GM12878 (cell line): ENCODE data around the gene KLKB1.

Experiments
- CTCF ChIP-seq, 3 experiments: IDR thresholded peaks in 2 of 3; conservative IDR thresholded peaks in 1 of 3; 2 replicates each; pipeline ENCODE4 v1.5.1; 2011; ENCODE audit warnings: low read depth in 3 of 3, low read length in 3 of 3, mild to moderate bottlenecking in 3 of 3, control low read depth in 2 of 3, moderate library complexity in 2 of 3, inconsistent platforms in 1 of 3, mixed read lengths in 1 of 3; ENCODE audit not compliant: control insufficient read depth in 2 of 3, insufficient read depth in 1 of 3; ENCODE audit errors: extremely low read depth in 1 of 3
- EP300 ChIP-seq, 2 experiments: fragments of 150-350 bp in 1 of 2; IDR thresholded peaks; 2 replicates each; pipeline ENCODE4 v1.6.1; 2011 to 2012; ENCODE audit warnings: low read depth in 2 of 2, low read length in 2 of 2, borderline replicate concordance in 1 of 2, improper control_type of control experiment in 1 of 2, inconsistent platforms in 1 of 2; ENCODE audit not compliant: control insufficient read depth in 1 of 2
- ETV6 ChIP-seq, 2 experiments: fragments of 450-650 bp in 1 of 2; IDR thresholded peaks in 1 of 2; conservative IDR thresholded peaks in 1 of 2; 2 replicates each; pipeline ENCODE4 v1.6.1; 2014; ENCODE audit warnings: antibody characterized with exemption in 1 of 2, borderline replicate concordance in 1 of 2, low read depth in 1 of 2, mild to moderate bottlenecking in 1 of 2, moderate library complexity in 1 of 2
- EZH2 ChIP-seq: IDR thresholded peaks from 2 replicates; pipeline ENCODE4 v1.6.1; 2012; ENCODE audit warnings: low read depth, mild to moderate bottlenecking, control low read depth, inconsistent platforms, low read length, borderline replicate concordance; ENCODE audit not compliant: control insufficient read depth
- GABPA ChIP-seq: IDR thresholded peaks from 2 replicates; pipeline ENCODE4 v1.6.1; 2014; ENCODE audit warnings: antibody characterized with exemption, low read depth, mild to moderate bottlenecking, inconsistent platforms
- HCFC1 ChIP-seq: fragments of 150-350 bp; IDR thresholded peaks from 2 replicates; pipeline ENCODE4 v1.6.1; 2014; ENCODE audit warnings: low read length
- HDGF ChIP-seq: fragments of 450-650 bp; IDR thresholded peaks from 2 replicates; pipeline ENCODE4 v1.6.1; 2016; ENCODE audit warnings: antibody characterized with exemption
- KDM1A ChIP-seq: fragments of 200-600 bp; sonication (generic); IDR thresholded peaks from 2 replicates; pipeline ENCODE4 v1.6.1; 2016; ENCODE audit warnings: borderline replicate concordance
- MAX ChIP-seq: IDR thresholded peaks from 2 replicates; pipeline ENCODE4 v1.6.1; 2012; ENCODE audit warnings: low read depth, low read length, improper control_type of control experiment
- MEF2A ChIP-seq: IDR thresholded peaks from 2 replicates; pipeline ENCODE4 v1.6.1; 2011; ENCODE audit warnings: low read depth, mild to moderate bottlenecking, low read length, moderate library complexity; ENCODE audit not compliant: insufficient read depth
- NKRF ChIP-seq: fragments of 450-650 bp; conservative IDR thresholded peaks from 2 replicates; pipeline ENCODE4 v1.6.1; 2017; ENCODE audit warnings: mild to moderate bottlenecking, moderate library complexity
- RCOR1 ChIP-seq: conservative IDR thresholded peaks from 2 replicates; pipeline ENCODE4 v1.6.1; 2012; ENCODE audit warnings: low read depth, low read length, improper control_type of control experiment
- REST ChIP-seq: IDR thresholded peaks from 2 replicates; pipeline ENCODE4 v1.6.1; 2012; ENCODE audit warnings: mild to moderate bottlenecking, low read depth, low read length
- YY1 ChIP-seq: IDR thresholded peaks from 2 replicates; pipeline ENCODE4 v1.6.1; 2011; ENCODE audit warnings: low read depth, mild to moderate bottlenecking, low read length

GRCh38 chr4:186226521-186227189 lies 652 bp upstream of the KLKB1 start:
- TF ChIP-seq CTCF (IDR thresholded peaks at IDR 0.05 in 2 of 3, conservative IDR thresholded peaks at IDR 0.05 in 1 of 3; ENCODE audit: control insufficient read depth in 2 of 3, extremely low read depth in 1 of 3, insufficient read depth in 1 of 3, low read depth in 3 of 3, low read length in 3 of 3) (no peak), GABPA (no peak), KDM1A (no peak), EP300 (IDR thresholded peaks at IDR 0.05; ENCODE audit: borderline replicate concordance in 1 of 2, control insufficient read depth in 1 of 2, low read depth in 2 of 2, low read length in 2 of 2) (no peak), YY1 (no peak), MEF2A (no peak), HCFC1 (no peak), ETV6 (conservative IDR thresholded peaks at IDR 0.05 in 1 of 2, IDR thresholded peaks at IDR 0.05 in 1 of 2; ENCODE audit: borderline replicate concordance in 1 of 2, low read depth in 1 of 2) (no peak), HDGF (no peak), EZH2 (no peak), NKRF (no peak), MAX (no peak), REST (no peak), RCOR1 (no peak)
